Breast epithelium (tissue), 3 donors: ENCODE results near the gene TLE2.

Experiments
- CTCF ChIP-seq, 3 donors: fragments of 450-650 bp; IDR thresholded peaks; one replicate each; pipeline ENCODE4 v1.5.1; 2016 to 2017; ENCODE audit warnings: antibody characterized with exemption in 3 of 3, mild to moderate bottlenecking in 3 of 3, moderate library complexity in 3 of 3
- POLR2A ChIP-seq: fragments of 450-650 bp; IDR thresholded peaks from one replicate; pipeline ENCODE4 v1.6.1; 2016; ENCODE audit warnings: antibody characterized with exemption, mild to moderate bottlenecking, moderate library complexity

DNA sequence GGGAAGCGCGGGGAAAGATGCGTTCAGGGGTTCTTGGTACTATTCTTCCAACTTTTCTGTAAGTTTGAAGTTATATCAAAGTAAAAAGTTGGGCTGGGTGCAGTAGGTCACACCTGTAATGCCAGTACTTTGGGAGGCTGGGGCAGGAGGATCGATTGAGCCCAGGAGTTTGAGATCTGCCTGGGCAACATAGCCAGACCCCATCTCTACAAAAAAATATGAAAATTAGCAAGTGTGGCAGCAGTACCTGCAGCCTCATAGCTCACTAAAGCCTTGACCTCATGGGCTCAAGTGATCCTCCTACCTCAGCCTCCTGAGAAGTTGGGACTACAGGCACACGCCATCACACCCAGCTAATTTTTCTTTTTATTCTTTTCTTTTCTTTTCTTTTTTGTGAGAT, 71.9 kb downstream of the TLE2 start:
- TF ChIP-seq CTCF (IDR thresholded peaks at IDR 0.05), result no peak
- no peak for TF ChIP-seq POLR2A
